Activated naive CD8-positive, alpha-beta T cell treated with anti-CD3 and anti-CD28 coated beads, Interleukin-2, amount 50 U/mL, for 16 hours (primary cell): Measurements from ENCODE around the gene CBX4.

Experiments
- DNase-seq: peaks from one replicate; pipeline ENCODE4 v3.0.0-alpha.2; 2020; ENCODE audit warnings: low read depth, low spot score

CBX4 gene

DNA sequence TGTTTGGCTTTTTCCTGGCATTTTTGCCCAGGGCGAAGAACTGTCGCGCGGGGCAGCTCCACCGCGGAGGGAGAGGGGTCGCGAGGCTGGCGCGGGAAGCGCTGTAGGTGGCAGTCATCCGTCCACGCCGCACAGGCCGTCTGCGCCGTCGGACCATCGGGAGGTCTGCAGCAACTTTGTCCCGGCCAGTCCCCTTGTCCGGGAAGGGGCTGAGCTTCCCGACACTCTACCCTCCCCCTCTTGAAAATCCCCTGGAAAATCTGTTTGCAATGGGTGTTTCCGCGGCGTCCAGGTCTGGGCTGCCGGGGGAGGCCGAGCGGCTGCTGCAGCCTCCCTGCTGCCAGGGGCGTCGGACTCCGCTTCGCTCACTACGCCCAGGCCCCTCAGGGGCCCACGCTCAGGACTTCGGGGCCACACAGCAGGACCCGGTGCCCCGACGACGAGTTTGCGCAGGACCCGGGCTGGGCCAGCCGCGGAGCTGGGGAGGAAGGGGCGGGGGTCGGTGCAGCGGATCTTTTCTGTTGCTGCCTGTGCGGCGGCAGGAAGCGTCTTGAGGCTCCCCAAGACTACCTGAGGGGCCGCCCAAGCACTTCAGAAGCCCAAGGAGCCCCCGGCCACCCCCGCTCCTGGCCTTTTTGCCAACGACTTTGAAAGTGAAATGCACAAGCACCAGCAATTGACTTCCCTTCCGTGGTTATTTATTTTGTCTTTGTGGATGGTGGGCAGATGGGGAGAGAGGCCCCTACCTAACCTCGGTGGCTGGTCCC lies 2.3 kb upstream of the CBX4 start:
- DNase-seq: no peak

DNA sequence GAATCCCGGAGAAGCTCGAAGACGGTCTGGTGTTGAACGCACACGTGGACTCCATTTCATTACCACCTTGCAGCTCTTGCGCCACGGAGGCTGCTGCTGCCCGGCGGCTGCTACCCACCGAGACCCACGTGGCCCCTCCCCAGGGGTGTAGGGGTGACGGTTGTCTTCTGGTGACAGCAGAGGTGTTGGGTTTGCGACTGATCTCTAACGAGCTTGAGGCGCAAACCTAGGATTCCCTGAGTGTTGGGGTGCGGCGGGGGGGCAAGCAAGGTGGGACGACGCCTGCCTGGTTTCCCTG lies 1.7 kb upstream of the CBX4 start:
- no peak for DNase-seq

DNA sequence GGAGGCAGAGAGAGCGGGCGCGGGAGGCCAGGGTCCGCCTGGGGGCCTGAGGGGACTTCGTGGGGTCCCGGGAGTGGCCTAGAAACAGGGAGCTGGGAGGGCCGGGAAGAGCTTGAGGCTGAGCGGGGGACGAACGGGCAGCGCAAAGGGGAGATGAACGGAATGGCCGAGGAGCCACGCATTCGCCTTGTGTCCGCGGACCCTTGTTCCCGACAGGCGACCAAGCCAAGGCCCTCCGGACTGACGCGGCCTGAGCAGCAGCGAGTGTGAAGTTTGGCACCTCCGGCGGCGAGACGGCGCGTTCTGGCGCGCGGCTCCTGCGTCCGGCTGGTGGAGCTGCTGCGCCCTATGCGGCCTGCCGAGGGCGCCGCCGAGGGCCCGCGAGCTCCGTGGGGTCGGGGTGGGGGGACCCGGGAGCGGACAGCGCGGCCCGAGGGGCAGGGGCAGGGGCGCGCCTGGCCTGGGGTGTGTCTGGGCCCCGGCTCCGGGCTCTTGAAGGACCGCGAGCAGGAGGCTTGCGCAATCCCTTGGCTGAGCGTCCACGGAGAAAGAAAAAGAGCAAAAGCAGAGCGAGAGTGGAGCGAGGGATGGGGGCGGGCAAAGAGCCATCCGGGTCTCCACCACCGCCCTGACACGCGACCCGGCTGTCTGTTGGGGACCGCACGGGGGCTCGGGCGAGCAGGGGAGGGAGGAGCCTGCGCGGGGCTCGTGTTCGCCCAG lies 1.2 kb upstream of the CBX4 start:
- DNase-seq: no peak

DNA sequence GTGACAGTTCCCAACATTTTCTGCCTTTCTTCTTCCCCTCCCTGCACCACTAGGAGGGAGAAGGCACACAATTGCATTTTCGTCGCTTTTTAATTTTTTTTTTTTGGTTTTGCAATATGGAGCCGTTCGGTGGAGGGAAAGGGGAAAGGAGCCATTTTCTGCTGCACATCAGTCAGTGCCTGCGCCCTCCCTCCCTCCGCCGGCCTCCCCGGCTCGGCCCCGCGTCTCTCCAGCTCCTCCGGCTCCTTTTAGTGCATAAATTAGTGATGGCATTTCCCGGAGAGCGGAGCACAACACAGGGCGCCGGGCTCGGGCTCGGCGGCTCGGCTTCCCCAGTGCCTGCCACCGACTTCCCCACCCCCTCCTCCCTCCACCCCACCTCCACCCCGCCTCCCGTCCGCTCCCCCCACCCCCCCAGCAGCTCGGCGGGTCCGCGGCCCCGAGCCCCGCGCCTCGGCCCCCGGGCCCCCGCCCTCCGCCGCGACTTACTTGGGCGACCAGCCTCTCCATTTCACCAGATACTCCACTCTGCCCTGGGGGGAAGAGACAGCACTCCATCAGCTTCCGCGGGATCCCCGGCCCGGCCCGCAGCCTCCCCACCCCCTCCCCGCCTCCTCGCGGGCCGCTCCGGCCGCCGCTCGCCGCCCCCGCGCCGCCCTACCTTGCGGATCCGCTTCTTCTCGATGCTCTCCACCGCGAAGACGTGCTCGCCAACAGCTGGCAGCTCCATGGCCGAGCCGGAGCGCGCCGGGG lies 542 bp downstream of the CBX4 start:
- no peak for DNase-seq

DNA sequence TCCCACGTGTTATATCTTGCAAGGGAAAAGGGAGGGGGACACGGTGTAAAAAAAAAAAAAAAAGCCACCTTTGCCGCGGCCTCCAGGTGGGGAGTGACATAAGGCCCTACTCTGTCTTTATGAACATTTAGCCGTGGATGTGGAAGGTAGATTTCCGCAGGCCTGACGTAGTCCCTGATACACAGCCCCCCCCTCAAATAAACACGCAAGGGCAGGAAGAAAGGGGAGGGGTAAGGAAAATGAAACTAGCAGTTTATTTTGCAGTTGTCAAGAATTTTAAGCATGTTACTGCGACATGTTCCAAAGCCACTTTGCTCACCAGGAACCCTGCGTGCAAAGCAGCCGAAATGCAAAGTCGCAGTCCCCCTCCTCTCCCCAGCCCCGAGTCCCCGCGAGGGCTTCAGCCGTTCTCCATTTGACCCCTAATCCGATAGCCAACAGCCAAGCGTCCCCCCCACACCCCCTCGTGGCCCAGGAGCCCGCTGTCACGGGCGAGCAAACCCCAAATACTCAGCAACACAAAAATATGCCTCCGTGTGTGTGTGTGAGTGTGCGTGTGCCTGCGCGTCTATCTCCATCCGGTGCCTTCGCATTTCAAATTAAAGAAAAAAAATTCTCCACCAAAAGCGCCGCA lies 1.2 kb downstream of the CBX4 start:
- DNase-seq: no peak

DNA sequence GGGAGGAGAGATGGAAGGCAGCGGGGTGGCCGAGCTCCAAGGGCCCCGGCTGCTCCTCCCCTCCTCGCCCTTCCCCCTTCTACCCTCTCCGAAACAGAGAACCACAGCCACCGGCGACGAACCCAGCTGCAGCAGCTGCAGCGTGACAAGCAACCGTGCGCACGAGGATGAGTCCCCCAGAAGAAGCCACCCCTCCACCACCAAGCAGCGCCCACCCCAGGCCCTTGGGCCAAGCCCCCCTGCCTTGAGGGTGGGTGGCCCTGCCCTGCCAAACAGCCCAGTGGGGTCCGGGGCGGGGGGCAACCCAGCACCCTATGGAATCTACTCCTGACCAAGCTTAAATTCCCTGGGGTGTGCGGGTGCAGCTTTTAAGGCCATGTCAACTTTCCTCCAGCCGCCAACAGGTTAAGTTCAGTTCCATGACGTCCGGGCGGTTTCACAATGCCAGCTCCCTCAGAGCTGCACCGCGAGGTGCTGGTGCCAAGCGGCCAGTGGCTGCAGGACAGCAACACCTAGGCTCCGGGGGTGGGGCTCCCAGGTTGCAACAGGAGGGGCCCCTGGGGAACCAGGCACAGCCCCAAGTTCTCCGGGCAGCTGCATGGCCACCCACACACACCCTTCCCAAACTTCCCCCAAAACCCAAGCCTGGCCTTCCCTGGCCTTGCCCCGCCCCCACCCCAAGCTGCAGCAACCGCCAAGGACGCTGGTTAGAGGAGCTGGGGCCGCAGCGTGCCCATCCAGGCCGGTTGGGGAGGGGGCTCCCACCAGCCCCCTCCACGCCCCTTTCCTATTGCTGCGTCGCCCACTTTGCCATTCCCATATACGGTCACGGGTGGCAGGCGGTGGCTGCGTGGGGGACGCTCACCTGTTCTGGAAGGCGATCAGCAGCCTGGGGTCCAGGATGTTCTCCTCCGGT lies 2.0 kb downstream of the CBX4 start:
- DNase-seq: no peak

DNA sequence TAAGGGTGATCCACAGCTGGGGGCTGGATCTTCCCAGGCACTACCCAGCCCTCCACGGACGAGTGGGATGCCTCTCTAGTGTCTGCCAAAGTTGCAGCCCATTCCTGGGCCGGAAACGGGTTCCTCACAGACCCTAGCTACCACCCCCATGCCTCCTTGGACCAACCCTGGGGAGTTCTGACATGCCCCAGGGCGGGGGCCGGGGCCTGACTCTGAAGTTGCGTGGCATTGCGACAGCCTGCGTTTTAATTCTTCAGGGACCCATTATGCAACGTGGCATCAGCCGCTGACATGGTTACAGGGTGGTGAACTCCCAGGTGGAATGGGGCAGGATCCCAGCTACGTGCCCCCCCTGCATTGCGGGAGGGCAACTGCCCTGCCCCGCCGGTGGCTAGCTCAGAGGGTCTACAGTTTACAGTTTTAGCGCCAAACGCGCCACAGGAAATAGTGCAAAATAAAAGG lies 2.7 kb downstream of the CBX4 start:
- no peak for DNase-seq

DNA sequence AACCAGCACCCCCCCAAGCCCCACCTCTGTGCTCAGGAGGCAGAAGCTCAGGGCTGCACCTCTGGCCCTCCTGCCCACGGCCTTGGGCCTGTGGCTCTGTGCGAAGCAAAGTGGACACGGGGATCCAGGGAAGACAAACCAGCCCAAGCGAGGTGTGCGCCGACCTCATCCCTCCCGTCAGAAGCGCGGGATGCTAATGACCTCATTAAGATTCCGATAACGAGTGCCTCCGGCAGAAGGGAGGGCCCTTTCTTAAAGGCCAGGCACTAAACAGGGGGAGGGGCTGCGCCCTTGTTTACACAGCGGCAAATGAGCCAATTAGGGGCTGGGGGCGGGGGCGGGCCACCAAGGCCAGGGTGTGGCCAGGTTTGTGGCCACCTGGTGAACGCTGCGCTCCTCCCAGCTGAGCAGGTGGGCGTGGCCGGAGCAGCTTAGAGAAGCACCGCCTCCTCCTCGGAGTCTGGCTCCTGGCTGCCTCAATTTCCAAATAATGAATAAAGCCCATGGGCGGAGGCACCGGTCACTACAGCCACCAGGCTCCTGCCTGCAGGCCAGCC lies 3.2 kb downstream of the CBX4 start:
- no peak for DNase-seq

DNA sequence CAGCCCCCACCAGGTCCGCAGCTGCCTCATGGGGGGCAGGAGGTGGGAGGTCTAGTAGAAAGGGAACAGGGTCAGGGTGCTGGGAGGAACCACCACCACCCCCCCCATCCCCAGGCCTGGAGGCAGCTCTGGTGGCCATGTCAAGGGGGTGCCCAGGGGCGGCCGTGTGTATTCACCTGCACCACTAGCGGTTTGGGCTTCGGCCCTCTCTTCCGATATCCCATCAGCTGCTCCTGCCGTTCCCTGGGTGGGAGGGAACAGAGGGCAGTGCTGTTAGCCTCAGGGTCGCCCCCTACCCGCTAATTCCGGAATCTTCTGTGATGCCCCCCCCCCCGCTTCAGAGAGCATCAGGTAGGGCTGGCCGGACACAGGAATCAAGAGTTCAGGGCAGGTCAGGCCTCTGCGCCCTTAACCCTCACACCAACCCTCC lies 3.8 kb downstream of the CBX4 start:
- DNase-seq: no peak

DNA sequence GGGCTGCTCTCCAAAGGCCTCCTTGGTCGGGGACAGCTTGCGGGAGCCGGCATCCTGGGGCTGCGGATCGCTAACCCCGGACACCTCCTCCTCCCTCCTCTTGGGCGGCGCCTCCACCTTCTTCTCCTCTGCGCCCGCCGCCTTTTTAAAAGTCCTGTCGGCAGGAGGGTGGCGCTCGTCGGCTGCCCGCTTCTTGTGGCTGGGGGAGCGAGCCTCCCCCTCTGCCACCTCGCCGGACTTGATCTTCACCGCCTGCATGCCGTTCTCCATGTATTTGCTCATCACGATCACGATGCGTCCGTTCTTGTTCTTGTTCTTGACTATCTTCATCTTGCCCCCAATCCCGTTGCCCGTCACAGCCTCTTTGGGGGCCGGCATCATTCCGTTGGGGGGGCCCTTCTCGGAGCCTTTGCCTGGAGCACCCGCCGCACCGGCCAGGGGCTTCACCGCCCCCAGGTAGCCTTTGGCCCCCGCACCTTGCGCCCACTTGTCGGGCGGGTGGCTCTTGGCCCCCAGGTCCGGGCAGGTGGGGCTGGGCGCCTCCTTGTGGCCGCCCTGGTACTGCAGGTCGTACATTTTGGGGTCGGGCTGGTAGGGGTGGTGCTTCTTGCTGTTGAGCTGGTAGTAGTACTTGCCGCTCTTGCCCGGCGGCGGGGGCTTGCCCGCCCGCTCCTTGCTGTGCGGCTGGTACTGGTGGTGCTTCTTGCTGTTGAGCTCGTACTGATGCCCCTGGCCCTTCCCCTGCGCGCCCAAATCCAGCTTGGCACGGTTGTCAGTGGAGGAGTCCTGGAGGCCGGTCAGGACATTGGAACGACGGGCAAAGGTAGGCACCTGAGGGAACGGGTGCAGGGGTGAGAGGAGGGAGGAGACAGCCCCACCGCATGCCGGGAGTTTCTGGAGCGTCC lies 4.4 kb downstream of the CBX4 start:
- DNase-seq: no peak

DNA sequence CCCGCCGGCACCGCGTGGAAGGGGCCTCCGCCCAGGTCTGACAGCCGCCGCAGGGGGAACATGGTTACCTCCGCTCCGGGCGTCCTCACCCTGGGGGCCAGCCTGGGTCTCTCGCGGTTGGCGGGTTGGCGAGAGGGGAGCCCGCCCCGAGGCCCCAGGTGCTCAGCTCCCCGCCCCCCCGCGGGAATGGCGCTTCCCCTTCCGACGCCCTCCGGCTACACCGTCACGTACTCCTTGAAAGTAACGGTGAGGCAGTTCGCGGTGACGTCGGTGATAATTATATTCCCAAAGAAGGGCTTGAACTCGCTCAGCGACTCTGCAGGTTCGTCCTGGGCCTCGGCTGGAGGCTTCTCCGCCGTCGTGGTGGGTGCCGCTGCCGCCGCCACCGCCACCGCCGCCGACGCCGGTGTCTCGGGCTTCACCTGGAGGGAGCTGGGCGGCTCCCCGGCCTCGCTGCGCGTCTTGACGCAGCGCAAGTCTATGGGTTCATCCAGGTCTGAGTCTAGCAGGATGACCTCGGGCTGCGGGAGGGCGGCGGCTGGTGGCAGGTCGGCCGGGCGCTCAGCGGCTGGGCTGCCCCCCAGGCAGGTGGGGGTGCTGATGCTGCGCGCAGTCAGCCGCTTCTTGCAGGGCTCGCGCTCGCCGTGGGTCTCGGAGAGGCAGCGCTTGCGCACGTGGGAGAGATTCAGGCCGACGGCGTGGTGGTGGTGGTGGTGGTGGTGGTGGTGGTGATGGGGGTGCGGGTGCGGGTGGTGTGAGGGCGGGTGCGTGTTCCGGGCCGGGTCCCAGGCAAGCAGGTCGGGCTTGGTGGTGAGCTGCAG lies 5.3 kb downstream of the CBX4 start:
- DNase-seq: no peak

DNA sequence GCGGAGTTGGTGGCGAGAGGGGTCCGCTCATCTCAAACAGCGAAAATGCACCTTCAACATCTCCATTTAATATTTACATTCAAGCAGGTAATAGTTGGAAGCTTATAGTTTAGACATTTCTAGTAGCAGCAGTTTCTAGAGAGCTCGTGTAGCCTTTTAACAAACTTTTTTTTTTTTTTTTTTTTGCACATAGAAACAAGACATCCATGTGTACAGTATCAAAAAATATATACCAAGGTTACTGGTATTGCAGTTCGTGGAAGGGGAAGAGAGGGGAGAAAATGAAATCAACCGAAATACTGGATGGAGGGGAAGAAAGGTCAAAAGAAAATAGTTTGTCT lies 6.2 kb downstream of the CBX4 start:
- no peak for DNase-seq

DNA sequence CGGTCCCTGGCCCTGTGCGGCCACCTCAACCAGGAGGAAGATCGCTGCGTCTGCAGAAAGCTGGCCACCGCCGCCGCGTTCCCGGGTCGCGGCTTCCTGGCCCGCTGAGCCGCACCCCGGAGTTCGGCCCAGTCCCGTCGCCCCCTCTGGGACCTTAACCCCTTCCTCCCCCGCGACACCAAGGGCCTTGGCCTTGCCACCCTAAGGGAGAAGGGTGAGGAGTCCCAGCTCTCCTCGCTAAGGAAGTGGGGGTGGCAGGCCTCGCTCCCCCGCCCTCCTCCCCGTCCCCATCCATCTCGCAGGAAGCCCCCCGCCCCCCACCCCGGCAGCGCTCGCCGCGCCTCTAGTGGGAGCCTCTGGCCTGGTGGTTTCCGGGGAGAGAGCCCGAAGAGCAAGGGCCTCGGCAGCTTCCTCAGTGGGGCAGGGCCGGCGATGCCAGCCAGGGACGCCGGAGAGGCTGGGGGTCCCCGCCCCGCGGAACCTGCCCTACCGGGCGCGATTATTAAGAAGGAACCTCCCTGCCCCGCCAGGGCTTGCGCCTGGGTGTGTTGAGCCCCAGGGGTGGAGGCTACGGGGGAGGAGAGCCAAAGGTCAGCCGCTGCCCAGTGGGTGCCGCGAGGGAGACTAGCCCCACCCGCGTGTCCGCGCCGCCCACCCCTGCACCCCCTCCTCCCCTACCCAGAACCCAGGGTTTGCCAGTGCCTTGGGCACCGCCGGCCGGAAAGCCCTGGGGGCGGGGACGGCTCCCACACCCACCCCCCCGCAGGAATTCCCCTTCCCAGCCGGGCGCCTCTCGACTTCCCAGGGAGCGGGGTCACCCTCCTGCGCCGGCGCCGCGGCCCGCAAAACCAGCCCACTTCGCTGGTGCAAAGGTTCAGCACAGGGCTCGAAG lies 6.8 kb downstream of the CBX4 start:
- DNase-seq: no peak

DNA sequence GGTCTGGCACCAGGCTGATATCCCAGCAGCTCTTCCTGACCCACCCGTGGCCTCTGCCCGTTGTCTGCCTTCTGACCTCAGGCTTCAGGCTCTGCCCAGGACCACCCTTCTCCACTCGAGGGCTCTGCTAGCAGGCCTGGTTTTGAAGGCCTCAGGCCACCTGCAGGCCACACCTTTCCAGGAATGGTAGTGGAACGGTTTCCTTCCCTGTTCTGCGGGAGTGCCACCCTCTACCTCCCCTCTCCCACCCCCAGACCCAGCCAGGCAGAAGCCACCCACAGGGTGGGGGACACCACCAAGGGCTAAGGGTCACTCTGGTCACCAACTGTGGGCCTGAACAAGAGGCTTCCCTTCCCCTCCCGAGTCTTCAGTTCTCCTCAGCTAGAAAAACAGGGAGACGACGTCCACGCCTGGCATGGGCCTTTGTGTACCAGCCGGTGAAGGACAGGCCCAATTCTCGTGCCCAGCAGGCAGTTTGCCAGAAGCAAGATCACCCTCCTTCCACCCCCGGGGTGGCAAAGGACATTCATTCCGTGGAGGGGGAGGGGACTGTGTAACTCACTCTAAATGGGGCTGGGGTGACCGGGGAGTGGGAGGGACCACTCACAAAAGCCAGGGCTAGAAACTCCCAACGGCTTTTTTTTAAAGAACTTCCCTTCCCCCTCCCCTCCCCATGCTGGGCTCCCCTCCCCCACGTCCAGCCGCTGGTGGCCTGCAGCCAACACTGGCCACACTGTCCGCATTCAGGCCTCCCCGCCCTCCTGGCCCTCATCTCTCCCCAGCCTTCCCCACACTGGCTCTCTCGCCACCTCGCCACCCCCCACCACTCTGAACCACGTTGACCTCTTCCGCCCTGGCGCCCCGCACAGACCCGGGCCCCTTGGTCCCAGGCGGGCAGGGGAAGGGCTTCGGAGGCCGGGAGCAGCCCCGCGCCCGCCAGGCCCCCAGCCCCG lies 7.7 kb downstream of the CBX4 start:
- no peak for DNase-seq

DNA sequence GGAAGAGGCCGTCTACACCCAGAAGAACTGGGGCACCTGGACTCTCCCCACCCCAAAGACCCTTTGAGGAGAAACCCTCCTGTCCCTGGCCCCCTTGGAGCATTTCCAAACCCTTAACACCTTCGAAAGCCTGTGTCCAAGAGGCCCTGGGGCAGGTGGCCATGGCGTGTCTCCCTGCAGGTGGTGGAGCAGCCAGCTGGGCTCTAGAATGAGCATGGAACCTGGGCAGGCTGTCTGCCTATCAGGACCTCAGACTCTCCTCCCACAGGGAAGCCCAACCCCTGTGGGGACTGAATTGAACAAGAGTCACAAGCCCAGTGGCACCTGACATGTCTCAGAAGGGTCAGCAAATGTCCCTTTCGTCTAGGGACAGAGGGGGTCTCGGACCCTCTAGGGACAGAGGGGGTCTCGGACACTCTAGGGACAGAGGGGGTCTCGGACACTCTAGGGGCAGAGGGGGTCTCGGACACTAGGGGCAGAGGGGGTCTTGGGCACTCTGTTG lies 8.4 kb downstream of the CBX4 start:
- DNase-seq: no peak

DNA sequence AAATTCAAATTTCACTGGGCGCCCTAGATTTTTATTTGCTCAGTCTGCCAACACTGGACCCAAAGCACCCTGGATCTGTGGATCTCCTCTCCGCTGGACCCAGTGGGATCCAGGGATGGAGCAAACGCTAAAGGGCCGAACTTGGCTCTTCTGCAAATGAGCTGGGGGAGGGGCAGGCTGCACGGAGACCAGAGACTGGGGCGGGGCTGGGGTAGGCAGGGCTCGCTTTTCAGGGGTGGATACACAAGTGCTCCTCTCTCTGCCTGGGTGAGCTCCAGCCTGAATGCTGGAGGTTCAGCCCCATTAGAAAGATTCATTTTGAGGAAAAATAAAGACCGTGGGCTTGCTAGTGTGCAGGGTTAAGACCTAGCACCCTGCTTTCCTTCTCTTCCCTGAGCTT lies 8.9 kb downstream of the CBX4 start:
- no peak for DNase-seq

DNA sequence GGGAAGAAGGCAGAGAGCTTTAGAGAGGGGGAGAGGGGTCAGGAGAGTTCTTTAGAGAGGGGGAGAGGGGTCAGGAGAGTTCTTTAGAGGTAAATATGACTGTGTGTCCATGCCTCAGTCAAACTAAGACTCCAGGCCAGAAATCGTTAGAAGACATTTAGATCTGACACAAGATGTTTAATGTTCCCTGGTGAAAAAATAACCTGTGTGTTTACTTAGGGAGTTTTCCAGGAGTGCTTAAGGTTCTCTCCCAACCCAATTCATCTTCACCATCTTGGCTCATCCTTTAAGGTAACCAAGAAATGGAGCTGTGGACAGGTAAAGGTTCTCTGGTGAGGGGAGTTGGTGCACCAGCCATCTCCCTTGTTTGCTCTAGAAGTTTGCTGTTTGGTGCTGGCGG lies 9.8 kb downstream of the CBX4 start:
- DNase-seq: no peak
